HG03442 (cell line): ENCODE measurements around the gene PPP1R3C.

Source experiments
- ATAC-seq: cut with Tn5 transposase; IDR thresholded peaks from one replicate; pipeline ENCODE4 v1.9.1; 2021; ENCODE audit warnings: mild to moderate bottlenecking, moderate library complexity; ENCODE audit not compliant: unreplicated experiment

PPP1R3C gene

GRCh38 chr10:91629715-91630549 lies 2.9 kb downstream of the PPP1R3C start:
- ATAC-seq = no peak

GRCh38 chr10:91628383-91628782 lies 4.5 kb downstream of the PPP1R3C start:
- no peak for ATAC-seq

GRCh38 chr10:91627344-91628102 lies 5.3 kb downstream of the PPP1R3C start:
- ATAC-seq = no peak

GRCh38 chr10:91626936-91627335 lies 5.9 kb downstream of the PPP1R3C start:
- no peak for ATAC-seq

- no peak for ATAC-seq
Observed at GRCh38 chr10:91624633-91625032, 8.2 kb downstream of the PPP1R3C start.

GRCh38 chr10:91622601-91623000 lies 10.3 kb downstream of the PPP1R3C start:
- no peak for ATAC-seq

GRCh38 chr10:91621483-91622113 lies 11.3 kb downstream of the PPP1R3C start:
- ATAC-seq = no peak

GRCh38 chr10:91617072-91617609 lies 15.7 kb downstream of the PPP1R3C start:
- ATAC-seq = no peak

GRCh38 chr10:91616137-91616536 lies 16.7 kb downstream of the PPP1R3C start:
- ATAC-seq = no peak

- no peak for ATAC-seq
Observed at GRCh38 chr10:91614225-91614624, 18.6 kb downstream of the PPP1R3C start.

- no peak for ATAC-seq
Observed at GRCh38 chr10:91613411-91614187, 19.3 kb downstream of the PPP1R3C start.

GRCh38 chr10:91610919-91611318 lies 22.0 kb downstream of the PPP1R3C start:
- no peak for ATAC-seq

GRCh38 chr10:91610444-91610843 lies 22.4 kb downstream of the PPP1R3C start:
- ATAC-seq = no peak

- no peak for ATAC-seq
Observed at GRCh38 chr10:91607646-91608403, 25.0 kb downstream of the PPP1R3C start.

GRCh38 chr10:91605968-91606367 lies 26.9 kb downstream of the PPP1R3C start:
- ATAC-seq = no peak

GRCh38 chr10:91604553-91605534 lies 28.0 kb downstream of the PPP1R3C start:
- no peak for ATAC-seq

GRCh38 chr10:91603931-91604331 lies 28.9 kb downstream of the PPP1R3C start:
- no peak for ATAC-seq

GRCh38 chr10:91602868-91603568 lies 29.9 kb downstream of the PPP1R3C start:
- ATAC-seq = no peak
